PFSK-1 (cell line): ENCODE measurements around the gene THEM5.

Source experiments
- FOXP2 ChIP-seq: optimal IDR thresholded peaks from 2 replicates; pipeline ENCODE3; 2011; ENCODE audit warnings: borderline replicate concordance, control low read depth, inconsistent platforms; ENCODE audit not compliant: insufficient read depth; ENCODE audit errors: extremely low read length, extremely low read depth
- POLR2AphosphoS5 ChIP-seq: IDR thresholded peaks from 2 replicates; pipeline ENCODE4 v1.6.1; 2012; ENCODE audit warnings: low read depth, mild to moderate bottlenecking, control low read depth, low read length, moderate library complexity
- REST ChIP-seq, 2 experiments: IDR thresholded peaks; 2 replicates each; pipeline versions ENCODE4 v1.6.1 to v1.8.0; 2011 to 2012; ENCODE audit warnings: low read depth in 2 of 2, low read length in 2 of 2, control low read depth in 1 of 2, inconsistent platforms in 1 of 2, mild to moderate bottlenecking in 1 of 2, moderate library complexity in 1 of 2; ENCODE audit not compliant: insufficient read depth in 1 of 2
- SIN3A ChIP-seq: IDR thresholded peaks from 2 replicates; pipeline ENCODE4 v1.6.1; 2012; ENCODE audit warnings: mild to moderate bottlenecking, low read length, moderate library complexity, borderline replicate concordance; ENCODE audit not compliant: insufficient read depth
- TAF1 ChIP-seq: IDR thresholded peaks from 2 replicates; pipeline ENCODE4 v1.6.1; 2012; ENCODE audit warnings: low read length, control low read depth, borderline replicate concordance; ENCODE audit not compliant: insufficient read depth

The THEM5 gene

GRCh38 chr1:151851886-151852285, 1.6 kb downstream of the THEM5 start:
- TF ChIP-seq SIN3A, result no peak
- no peak for TF ChIP-seq REST (IDR thresholded peaks at IDR 0.05; ENCODE audit: insufficient read depth in 1 of 2, low read depth in 2 of 2, low read length in 2 of 2)
- TF ChIP-seq POLR2AphosphoS5, result no peak
- TF ChIP-seq TAF1, result no peak
- no peak for TF ChIP-seq FOXP2

- TF ChIP-seq SIN3A (no peak), POLR2AphosphoS5 (no peak), REST (IDR thresholded peaks at IDR 0.05; ENCODE audit: insufficient read depth in 1 of 2, low read depth in 2 of 2, low read length in 2 of 2) (no peak), TAF1 (no peak), FOXP2 (no peak)
These were observed 3.6 kb downstream of the THEM5 start for GRCh38 chr1:151849871-151850270.

GRCh38 chr1:151849126-151849525, 4.4 kb downstream of the THEM5 start:
- TF ChIP-seq SIN3A (no peak), TAF1 (no peak), POLR2AphosphoS5 (no peak), FOXP2 (no peak), REST (IDR thresholded peaks at IDR 0.05; ENCODE audit: insufficient read depth in 1 of 2, low read depth in 2 of 2, low read length in 2 of 2) (no peak)

- no peak for TF ChIP-seq FOXP2
- TF ChIP-seq REST (IDR thresholded peaks at IDR 0.05; ENCODE audit: insufficient read depth in 1 of 2, low read depth in 2 of 2, low read length in 2 of 2), result no peak
- TF ChIP-seq POLR2AphosphoS5, result no peak
- TF ChIP-seq TAF1, result no peak
- no peak for TF ChIP-seq SIN3A
These were observed 5.5 kb downstream of the THEM5 start for GRCh38 chr1:151847867-151848596.

- TF ChIP-seq POLR2AphosphoS5 (no peak), REST (IDR thresholded peaks at IDR 0.05; ENCODE audit: insufficient read depth in 1 of 2, low read depth in 2 of 2, low read length in 2 of 2) (no peak), SIN3A (no peak)
These were observed 6.8 kb downstream of the THEM5 start for GRCh38 chr1:151846686-151847237.
